Raji (cell line): ENCODE results near the gene NCKIPSD.

Experiments
- POLR2A ChIP-seq: IDR thresholded peaks from 2 replicates; pipeline ENCODE4 v1.6.1; 2011; ENCODE audit warnings: low read depth, low read length, control low read depth; ENCODE audit not compliant: insufficient read depth

Gene NCKIPSD

DNA sequence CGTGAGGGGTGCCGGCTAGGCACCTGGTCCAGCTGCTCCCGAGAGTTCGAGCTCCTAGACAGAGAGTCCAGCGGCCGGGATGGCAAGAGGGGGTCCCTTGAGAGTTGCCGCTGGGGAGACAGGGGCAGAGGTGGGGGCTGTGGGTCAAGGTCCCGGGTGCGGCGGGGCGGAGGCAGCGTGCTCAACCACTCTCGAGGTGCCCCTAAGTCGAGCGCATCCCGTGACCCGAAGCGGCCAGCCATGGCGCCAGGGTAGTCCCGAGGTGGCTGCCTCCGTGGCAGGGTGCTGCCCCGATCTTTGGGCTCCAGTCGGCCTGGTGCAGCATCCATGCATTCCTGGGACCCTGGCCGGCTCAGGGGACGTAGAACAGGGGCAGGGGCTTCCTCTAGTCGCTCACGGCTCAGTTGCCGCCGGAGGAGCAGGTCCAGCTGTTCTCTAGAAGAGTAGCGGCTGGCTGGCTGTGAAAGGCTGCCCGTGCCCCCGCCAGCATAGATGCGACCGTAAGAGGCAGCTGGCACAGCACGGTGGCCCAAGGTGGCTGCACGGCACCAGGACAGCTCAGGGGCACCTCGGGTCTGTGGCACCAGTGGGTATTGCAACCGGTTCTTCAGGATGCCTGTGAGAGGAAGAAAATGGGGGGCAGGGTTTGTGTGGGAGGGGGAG lies 45.6 kb downstream of the NCKIPSD start:
- TF ChIP-seq POLR2A = no peak

DNA sequence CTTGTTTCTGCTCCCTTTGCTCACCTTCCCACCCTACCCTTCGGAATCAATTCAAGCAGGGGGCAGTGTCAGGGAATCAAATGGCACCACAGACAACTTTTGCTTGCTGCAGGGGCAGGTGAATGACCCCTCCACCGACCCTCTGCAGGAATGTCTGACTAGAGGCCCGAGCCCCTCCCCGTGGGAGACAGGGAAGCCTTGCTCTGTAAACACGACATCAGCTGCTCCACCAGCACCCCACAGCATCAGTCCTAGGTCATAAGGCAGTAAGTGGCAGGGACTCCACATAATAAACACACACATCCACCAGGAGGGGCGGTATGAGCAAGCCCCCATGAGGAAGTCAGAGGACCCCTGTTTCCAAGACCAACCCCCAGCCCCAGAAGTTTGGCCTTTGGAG lies 48.4 kb downstream of the NCKIPSD start:
- no peak for TF ChIP-seq POLR2A

DNA sequence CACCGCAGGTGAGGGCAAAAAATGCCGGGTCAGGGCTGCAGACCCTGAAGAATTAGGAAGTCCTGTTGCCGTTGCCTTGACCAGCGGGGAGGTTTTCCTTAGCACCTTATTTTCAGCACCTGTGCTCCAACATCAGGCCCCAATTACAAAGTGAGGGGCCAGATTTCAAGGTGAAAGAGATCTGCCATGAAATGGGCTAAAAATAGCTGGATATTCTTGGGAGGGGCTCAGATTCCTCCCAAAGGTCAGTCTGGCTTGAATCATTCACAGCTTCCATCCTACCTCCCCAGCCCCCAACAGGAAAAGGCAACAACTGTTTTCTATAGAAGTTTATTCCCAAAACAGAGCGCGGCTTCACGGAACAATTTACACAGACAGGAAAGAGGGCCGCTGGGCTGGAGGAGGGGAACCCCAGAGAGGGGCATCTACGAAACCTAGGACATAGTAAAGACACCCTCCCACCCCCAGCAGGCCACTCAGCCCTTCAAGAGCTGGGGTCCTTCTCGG lies 49.5 kb downstream of the NCKIPSD start:
- TF ChIP-seq POLR2A = no peak

DNA sequence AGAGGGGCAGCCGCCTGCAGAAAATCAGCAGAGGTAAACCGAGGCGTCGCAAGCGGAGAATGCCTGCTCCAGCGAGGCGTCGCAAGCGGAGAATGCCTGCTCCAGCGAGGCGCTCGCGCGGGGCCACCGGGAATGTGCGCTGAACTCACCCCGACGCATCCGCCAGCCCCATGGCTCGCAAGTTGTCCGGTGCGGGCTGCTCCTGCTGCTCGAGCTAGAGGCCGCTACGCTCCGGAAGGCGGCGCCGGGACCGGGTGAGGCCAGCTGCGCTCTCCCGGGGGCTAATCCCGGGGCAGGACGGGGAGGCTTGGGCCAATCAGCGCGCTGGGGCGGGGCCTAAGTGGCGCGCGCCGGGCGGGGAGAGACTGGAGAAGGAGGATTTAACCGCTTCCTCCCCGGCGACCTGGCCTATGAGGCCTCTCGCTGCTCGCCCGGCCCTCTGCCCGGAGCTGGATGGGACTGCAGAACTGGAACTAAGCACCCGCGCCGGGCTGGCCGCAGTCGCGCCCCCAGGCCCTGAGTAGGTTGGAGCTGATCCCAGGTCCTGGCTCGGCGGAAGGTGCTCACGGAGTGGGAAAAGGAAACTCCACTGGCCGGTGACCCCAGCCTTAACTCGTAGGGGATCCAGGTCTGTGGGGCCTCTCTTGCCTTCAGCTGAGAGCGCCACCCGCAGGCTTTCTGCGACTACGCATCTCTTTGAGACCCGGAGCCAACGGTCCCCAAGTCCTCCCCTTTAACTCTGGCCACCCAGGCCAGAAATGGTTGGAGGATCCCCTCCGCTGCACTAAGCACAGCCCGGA lies 50.3 kb downstream of the NCKIPSD start, which contains the start of gene SLC26A6:
SLC26A6 (minus strand) TSS at position 240 of the 800 bp plus-strand sequence; CDS start at position 172, 68 bp downstream.
- peak; percentile 89 for TF ChIP-seq POLR2A

DNA sequence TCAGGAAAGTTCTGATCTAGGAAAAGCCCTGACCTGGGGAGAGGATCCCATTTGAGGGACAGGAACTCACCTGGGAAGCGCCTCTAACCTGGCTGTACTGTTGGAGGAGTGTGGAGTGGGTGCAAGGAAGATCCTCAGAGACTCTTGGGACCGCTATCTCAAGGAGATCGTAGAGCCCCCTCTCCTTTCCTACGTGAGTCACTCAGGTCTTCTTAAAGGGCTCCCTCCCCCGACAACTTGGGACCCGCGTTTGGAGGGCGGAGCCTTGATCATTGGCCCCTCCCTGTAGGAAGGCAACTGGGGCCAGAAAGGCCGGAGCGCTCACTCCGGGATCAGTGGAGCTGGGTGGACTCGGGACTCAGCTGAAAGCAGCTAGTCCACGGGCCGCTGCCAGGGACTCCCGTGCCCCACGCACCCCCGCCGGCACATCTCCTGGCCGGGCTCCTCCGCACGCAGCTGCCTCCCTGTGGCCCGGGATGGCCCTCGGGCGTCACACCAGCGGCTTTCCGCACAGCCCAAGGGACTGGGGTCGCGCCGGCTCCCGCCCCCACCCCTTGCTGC lies 51.0 kb downstream of the NCKIPSD start:
- no peak; the same call in none of the 2 replicates for TF ChIP-seq POLR2A

DNA sequence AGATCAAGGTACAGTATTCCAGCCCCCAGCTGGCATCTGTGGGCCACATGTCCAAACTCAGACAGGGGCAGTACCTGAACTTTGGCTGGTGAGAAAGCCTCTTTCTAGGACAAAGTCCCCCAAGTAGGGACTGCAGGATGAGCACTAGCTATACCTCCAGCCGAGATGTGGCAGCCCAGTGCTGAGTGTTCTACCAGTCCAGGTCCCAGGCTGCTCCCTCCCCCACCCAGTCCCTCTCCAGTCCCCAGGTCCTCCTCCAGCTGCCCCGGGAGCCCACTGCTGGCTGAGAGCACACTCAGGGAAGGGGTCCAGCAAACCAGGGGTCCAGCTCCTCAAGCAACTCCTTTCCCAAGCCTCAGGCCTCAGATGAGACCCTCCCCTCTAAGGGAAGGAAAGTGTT lies 52.0 kb downstream of the NCKIPSD start:
- no peak for TF ChIP-seq POLR2A

DNA sequence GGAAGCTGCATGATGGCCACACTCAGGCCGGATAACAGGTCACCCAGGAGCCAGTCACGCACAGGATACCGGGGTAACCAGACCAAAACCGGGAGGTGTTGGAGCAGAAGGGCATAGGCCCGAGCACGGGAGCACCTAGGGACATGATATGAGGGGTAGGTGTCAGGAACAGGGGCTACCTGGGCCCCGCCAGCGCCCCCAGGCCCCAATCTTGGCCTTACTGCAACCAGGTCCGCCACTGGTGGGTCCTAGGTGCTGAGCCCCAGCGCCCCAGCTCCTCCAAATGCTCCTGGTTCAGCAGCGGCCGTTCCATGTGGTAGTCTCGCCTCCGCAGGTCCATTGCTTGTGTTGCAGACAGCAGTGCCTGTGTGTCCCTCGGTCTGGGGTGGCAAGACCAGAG lies 52.5 kb downstream of the NCKIPSD start:
- no peak for TF ChIP-seq POLR2A

DNA sequence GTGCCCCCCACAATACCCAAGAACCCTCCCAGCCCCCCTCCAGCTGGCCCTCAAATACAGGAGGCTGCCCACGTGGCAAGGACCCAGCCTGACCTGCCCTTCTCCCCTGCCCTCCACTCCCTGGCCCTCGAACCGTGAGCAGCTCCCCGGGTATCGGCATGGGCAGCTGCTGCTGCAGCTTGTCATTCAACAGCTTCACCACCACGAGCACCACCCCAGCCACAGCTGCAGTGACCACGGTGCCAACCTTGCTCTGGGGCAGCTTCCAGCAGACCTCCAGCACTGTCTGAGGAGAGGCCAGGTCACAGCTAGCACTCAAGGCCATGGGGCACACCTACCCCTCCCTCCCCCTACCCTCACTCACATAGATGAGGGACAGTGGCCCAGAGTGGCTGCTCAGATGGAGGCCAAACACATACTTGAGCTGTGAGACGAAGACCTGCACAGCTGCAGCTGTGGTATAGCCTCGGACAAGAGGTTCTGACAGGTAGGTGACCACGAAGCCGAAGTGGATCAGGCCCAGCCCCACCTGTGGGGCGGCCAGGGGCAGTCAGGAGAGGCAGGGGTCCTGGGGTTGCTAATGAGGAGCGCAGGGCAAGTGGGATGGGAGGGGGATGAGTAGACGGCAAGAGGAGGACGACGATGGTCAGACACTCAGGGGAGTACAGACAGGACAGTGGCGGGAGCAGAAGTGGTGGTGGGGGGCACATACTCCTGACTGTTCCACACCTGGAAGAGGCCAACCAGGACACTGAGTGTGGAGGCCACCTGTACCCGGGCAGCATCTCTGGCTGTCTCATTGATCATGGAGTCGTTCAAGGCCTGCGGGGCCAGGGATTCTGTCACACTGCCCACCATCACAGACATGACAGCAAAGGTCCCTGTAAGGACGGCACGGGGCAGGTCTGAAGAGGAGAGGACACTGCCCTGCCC lies 53.9 kb downstream of the NCKIPSD start:
- no peak for TF ChIP-seq POLR2A

DNA sequence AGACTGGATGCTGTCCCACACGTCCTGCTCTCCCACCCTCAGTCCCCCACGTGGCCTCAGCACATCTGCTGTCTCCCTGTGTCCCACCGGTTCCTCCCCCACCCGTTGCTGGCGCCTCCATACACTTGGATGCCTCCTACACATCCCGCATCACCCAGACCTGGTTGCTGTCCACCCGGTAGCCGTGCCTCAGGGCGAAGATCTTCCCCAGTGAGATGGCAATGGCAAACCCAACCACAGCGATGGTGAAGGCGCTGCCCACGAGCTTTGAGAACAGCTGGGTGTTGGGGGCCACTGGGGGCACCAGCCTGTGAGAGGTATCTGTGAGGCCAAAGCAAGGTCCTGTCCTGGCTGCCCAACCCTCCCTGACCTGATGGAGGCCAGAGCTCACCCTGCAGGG lies 54.9 kb downstream of the NCKIPSD start:
- no peak for TF ChIP-seq POLR2A

DNA sequence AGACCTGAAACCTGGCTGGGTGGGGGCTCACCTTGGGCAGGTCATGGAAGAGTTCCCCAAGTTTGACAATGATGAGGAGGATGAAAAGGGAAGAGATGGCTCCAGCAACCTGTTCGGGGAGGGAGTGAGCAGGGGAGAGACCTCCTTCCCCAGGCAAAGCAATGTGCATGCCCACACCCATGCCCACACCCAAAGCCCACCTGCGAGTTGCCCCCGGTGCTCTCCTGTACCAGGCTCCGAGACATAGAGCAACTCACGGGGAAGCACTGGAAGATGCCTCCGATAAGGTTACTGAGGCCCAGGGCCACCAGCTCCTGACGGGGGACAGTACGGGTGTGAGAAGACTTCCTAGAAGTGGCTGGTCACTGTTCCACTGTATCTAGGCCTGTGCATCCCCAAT lies 55.3 kb downstream of the NCKIPSD start:
- TF ChIP-seq POLR2A = no peak

DNA sequence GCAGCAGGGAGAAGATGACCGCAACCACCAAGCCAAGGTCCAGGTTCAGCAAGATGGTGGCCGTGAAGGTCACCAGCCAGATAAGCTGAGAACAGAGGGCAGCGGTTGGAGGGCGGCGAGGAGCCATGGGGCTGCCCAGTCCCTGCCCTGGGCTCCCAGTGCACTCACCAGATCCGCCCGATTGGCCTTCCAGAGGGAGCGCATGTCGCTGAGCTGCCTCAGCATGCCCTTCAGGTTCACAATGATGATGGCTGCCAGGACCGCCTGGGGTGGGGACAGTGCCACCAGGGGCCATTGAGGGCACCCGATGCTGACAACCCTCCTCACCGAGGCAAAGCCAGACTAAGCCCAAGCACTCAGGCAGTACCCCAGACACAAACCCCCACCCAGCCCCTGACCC lies 55.8 kb downstream of the NCKIPSD start:
- TF ChIP-seq POLR2A = no peak

DNA sequence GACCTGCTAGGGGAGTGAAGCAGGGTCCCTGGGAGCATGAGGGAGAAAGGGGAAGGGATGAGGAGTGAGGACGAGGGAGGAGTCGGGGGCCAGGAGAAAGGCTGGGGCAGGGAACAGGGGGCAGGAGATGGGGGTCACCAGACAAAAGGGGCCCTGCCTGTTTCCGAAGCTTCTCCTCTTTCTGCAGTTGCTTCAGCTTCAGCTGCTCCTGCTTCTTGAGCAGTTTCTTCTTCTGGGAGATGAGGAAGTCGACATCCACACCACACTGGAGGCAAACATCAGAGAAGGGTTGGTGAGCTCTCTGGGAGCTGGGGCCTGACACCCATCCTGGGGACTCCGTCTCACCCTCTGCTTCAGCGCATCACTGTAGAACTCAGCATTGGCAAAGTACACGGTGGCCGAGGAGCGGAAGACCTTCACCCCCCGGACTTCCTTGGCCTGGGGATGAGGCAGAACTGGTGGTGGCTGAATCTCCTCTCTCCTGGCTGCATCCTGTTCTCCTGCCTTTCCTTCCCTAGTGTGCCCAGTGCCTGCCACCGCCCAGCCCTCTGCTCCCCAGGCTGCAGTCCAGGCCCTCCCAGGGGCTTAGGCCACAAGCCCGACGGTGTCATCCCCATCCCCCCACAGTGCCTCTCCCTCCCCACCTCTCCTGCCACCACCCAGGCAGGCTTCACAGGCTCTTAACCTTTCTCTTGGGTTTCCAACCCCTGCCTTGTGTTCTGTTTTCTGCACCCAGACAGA lies 57.3 kb downstream of the NCKIPSD start:
- no peak for TF ChIP-seq POLR2A

DNA sequence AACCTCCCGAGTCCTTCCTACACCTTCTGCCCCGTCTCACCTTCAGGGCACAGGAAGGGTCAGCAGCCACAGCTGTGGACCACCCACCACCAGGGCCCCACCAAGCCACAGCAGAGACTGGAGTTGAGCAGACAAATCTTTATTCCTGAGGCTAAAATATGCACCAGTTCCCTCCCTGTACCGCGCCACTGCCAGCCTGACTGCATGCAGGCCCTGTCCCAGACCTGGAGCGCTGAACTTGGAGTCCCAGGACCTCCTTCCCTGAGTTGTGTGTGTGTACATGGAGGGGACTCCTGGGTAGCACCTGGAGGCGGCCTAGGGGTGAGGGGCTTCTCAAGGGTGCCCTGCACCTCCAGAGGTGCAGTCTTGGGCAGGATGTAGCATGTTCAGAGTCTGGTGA lies 60.1 kb downstream of the NCKIPSD start:
- TF ChIP-seq POLR2A = no peak

DNA sequence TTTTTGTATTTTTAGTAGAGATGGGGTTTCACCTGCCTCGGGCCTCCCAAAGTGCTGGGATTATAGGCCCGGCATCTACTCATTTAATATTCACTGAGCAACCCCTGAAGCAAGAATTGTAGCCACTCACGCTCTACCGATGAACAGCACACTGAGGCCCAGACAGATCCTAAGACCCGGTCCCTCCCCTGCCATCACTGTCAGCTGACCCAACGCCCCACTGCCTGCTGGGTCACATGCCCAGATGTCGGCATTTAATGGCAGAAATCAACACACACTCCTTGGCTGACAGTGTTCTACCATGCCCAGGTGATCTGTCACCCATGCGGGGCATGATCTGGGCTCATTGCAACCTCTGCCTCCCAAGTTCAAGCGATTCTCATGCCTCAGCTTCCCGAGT lies 60.9 kb downstream of the NCKIPSD start:
- no peak for TF ChIP-seq POLR2A
